Retinal pigment epithelial cell (primary cell): Measurements from ENCODE around the gene PHF23.

Source experiments
- DNase-seq: peaks from one replicate; pipeline ENCODE4 v3.0.0-alpha.2; 2010; ENCODE audit warnings: low read depth
- H3K4me3 ChIP-seq: 2 replicates; pipeline ENCODE4 v1.5.1; 2011; ENCODE audit warnings: mild to moderate bottlenecking, low read length, control low read depth, moderate library complexity
- CTCF ChIP-seq: conservative IDR thresholded peaks from 2 replicates; pipeline ENCODE4 v1.5.1; 2011; ENCODE audit warnings: low read depth, low read length, control low read depth, inconsistent platforms

PHF23 gene

DNA sequence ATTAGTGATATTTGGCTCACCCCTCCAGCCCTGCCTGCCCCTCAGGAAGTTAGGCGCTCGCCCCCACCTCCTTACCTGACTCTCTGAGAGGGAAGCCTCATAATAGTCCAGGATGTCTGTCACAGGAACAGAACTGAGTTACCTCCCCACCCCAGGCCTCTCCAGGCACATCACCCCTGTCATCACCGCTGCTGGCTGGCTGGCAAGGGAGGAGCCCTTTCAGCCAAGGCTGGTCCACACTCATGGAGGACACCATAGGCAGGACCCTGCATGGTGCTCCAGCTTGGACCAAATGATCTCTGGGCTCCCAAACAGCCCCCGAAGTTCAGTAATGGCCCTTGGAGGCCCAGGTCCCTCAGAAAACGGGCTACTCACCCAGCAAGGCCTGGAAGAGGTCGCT is 21.1 kb downstream of the PHF23 start:
- DNase-seq = no peak
- H3K4me3 ChIP-seq = peak overlapping the region; percentile 55
- no peak for TF ChIP-seq CTCF

- TF ChIP-seq CTCF = no peak
- H3K4me3 ChIP-seq = peak overlapping the region; percentile 55
- DNase-seq = no peak
These were observed 21.9 kb downstream of the PHF23 start for GRCh38 chr17:7217113-7217987.

GRCh38 chr17:7216242-7217112 is 22.8 kb downstream of the PHF23 start:
- no peak for DNase-seq
- TF ChIP-seq CTCF = no peak
- H3K4me3 ChIP-seq = peak overlapping the region; percentile 55

GRCh38 chr17:7215652-7216180 is 23.5 kb downstream of the PHF23 start:
- DNase-seq = no peak
- no peak for TF ChIP-seq CTCF
- peak overlapping the region; percentile 55 for H3K4me3 ChIP-seq

DNA sequence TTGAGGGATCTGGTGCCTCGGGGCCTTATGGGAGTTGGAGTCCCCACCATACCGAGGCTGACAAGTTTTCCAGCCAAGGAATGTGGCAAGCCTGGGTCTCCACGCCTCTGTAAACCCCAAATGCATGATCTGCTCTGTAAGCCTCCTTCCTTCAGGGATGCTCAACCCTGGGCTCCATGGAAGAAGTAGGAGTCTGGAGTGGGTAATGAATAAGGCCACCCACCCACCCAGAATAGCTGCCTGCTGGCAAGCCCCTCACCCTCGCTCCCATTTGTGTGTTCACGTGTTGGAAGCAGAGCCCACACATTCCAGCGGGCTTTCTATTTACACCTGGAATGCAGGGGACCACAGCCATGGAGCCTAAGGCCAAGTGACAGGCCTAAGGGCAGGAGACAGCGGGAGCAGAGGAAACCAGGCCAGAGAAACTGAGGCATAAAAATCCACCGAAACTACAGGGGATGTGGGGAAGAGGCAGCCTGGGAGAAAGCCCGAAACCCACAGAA is 24.1 kb downstream of the PHF23 start:
- DNase-seq = peak; percentile 83
- peak overlapping the region; percentile 54 for H3K4me3 ChIP-seq
- TF ChIP-seq CTCF = no peak

DNA sequence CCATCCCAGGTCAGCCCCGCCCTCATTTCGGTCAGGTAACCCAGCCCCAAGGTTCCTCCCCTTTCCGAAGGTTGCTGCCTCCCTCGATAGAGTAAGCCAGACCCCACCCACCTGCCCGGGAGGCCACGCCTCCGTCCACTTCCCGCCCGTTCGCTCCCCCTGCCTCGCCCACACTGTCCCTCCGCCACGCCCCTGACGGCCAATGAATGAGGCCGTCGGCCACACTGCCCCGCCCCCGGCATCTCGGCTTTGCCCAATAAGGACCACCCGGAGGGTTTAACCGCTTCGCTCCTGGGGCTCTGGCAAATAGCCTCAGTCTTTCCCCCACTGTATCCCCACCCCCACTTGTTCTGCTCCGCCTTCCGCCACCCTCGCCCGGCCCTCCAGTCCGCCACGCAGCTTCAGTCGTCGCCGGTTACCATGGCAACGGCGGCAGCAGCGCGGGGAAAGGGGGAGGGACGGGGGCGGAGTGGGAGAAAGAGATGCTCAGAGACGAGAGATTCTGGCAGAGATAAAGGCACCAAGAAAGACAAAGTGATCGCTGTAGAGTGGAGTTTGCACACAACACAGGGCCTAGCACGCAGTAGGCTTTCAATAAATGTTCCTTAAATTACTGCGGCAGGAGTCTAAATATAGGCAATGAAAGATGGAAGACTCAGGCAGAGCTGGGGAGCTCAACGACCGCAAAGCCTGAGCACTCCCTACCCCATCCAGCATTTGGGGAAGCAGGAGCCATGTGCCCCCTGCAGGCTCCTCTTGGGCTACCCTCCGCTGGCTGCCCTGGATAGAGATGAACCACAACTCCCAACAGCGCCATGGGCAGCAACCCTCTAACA is 24.7 kb downstream of the PHF23 start:
- TF ChIP-seq CTCF = peak; percentile 67
- peak; percentile 90 for DNase-seq
- H3K4me3 ChIP-seq = peak overlapping the region; percentile 54
